GM18505 (cell line): Measurements from ENCODE around the gene PHLDA3.
A peak's percentile ranks its signal among the peaks of the same experiment; 100 is the strongest.

Experiments used
- ATAC-seq: cut with Tn5 transposase; IDR thresholded peaks from one replicate; pipeline ENCODE4 v1.9.1; 2021; ENCODE audit not compliant: unreplicated experiment
- POLR2A ChIP-seq: IDR thresholded peaks from 4 replicates; pipeline ENCODE4 v1.6.1; 2011; ENCODE audit warnings: borderline replicate concordance; ENCODE audit not compliant: insufficient read depth, insufficient read length; ENCODE audit errors: extremely low read depth

The PHLDA3 gene

DNA sequence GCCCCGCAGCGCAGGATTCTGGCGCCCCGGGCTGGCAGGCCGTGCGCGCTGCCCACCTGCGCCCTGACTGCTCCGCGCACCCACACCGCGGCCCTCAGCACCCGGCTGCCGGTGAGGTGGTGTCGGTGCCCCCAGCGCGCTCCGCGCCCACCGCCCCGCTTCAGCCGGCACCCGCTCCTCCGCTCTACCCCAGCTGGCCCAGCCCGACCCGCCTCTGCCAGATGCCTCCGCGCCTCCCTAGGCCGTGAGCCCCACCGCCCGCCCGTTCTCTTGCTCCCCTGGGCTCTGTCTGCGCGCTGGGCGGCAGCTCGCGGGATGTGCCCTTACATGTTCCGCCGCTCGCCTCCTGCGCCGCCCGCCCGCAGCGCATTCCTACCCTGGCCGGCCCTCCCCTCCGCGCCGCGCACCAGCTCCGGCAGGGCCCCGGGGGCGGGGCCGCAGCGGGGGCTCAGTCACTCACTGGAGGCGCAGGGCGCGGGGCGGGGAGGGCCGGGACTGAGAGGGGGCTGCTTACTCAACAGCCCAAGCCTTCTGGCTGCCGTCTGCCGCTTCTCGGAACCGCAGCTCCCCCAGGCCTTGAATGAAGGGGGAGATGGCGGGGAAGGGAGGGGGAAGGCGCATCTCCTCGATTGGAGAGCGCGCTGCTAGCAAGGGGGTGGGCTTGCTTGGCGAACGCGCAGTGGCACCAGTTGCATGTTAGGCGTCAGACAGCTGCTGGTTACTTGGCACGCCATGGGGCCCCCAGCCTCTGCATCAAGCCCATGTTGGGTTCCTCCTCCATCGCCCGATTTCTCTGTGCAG lies at the start of gene PHLDA3:
PHLDA3 (minus strand) TSS at position 345 of the 801 bp plus-strand sequence. CDS start 402 bp downstream, outside the sequence.
- peak; percentile 55 for TF ChIP-seq POLR2A

GRCh38 chr1:201518071-201518470 lies 49.1 kb upstream of the PHLDA3 start:
- ATAC-seq = no peak
- no peak for TF ChIP-seq POLR2A

More for the DNA sequence above, at the start of gene PHLDA3:
- peak; percentile 86 for ATAC-seq

DNA sequence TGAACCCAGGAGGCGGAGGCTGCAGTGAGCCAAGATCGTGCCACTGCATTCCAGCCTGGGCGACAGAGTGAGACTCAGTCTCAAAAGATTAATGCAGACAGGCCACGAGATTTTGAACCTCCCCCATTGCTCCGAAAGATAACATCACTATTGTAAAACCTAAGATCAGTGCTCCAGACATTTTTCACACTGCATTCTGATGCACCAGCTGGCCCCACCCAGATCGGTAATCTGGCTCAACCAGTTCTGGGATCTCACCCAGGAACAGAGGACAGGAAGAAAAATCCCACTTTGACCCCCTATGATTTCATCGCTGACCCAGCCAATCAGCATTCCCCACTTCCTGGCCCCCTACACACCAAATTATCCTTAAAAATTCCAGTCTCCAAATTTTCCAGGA lies 48.6 kb upstream of the PHLDA3 start:
- TF ChIP-seq POLR2A = no peak
- no peak for ATAC-seq

DNA sequence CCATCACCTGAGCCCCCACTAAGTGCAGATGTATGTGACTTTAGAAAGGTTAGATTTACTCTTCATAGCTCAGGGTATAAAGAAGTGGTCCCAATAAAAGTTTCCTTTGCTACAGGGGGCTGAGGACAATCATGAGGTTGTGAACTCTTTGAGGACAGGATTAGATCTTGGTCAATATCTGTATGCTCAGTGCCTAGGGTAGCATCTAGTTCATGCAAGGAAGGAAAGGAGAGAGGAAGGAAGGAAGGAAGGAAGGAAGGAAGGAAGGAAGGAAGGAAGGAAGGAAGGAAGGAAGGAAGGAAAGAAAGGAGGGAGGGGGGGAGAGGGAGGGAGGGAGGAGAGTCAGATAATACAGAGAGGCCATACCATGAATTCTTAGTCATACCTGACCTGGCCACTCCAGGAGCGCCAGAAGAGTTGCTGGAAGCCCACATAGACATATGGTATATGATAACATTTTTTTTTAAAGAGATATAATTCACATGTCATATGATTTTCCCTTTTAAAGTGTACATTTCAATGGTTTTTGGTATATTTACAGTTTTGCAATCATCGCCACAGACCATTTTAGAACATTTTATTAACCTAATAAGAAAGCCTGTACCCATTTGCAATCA lies 47.6 kb upstream of the PHLDA3 start:
- ATAC-seq = no peak
- TF ChIP-seq POLR2A = no peak

DNA sequence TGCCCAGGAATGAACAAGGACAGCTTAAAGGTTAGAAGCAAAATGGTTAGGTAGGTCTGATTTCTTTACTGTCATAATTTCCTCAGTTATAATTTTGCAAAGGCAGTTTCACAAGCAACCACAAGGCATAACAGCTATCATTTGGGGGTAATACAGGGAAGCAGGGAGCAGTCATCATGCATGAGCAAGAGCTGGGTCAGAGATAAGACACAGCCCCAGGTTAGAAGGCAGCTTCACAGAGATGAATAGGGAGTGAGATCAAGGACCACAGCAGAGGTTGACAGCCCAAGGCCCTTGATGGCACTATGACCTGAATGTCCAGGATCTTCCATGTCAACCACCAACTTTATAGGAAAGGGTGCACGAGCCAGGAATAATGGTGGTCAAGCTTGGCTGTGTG lies 46.9 kb upstream of the PHLDA3 start:
- ATAC-seq = no peak
- TF ChIP-seq POLR2A = no peak

DNA sequence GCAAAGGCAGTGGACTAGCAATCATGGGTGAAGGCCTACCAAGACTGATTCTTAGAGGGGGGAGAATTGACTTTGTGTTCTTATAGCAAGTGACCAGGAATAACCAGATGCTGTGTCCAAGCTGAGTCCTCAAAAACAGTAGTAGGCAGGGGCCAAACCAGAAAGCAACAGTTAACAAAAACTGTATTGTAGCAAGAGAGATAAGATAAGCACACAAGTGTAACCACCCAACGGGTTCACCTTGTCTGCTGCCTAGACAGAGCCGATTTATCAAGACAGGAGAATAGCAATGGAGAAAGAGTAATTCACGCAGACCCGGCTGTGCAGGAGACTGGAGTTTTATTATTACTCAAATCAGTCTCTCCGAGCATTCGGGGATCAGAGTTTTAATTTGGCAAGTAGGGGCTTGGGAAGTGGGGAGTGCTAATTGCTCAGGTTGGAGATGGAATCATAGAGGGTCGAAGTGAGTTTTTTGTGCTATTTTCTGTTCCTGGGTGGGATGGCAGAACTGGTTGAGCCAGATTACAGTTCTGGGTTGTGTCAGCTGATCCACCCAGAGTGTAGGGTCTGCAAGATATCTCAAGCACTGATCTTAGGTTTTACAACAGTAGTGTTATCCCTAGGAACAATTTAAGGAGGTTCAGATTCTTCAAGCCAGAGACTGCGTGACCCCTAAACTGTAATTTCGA lies 46.2 kb upstream of the PHLDA3 start:
- TF ChIP-seq POLR2A = no peak
- no peak for ATAC-seq

GRCh38 chr1:201514466-201514865 lies 45.5 kb upstream of the PHLDA3 start:
- ATAC-seq = no peak
- no peak for TF ChIP-seq POLR2A

- TF ChIP-seq POLR2A = no peak
- ATAC-seq = no peak
Observed at GRCh38 chr1:201513498-201514243, 44.7 kb upstream of the PHLDA3 start.

DNA sequence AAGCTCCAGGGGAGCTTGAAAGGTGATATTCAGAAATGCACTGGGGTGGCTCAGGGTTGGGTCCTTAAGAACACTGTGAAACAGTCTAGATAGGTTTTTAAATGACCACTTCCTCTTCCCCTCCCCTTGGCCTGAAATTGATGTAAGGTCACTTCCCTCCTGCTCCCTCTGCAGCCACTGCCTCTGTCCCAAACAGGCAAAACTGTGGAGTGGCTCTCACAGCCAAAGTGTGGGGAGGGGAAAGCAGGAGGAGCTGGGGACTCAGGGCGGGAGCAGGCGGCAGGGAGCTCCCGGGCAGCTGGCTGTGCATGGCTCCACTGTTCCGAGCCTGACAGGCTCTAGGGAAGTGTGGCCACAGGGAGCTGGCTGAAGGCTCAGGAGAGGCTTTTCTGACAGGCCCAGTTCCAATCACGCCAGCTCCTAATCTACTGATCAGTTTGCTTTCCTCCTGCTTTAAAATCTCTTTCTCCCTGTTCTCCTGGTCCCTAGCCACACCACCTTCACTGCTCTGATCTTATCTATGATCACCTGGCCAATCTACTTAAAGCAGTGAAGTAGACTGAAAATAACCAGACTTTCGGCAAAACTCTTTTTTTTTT lies 43.1 kb upstream of the PHLDA3 start:
- no peak for ATAC-seq
- no peak for TF ChIP-seq POLR2A

DNA sequence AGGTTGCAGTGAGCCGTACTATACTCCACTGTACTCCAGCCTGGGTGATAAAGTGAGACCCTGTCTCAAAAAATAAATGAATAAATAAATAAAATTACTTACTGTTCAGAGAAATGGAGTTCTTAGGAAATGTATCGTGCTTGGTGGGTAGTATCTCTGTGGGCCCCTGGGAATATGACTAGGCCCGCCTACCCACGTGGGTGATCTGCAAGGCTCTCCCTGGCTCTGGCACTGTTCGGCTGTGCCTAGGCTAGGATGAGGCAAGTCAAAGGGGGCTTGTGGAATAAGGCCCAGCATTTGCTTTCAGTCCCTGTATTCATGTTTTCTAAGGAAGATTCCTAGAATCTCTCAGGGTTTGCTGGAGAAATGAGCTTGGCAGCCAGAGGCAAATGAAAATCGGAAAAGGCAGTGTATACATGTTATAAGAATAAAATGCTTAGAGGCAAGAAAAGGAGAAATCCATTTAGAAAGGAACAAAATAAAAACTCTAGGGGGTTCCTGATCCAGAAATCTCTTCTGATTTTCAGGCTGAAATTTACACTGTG lies 42.5 kb upstream of the PHLDA3 start:
- ATAC-seq = no peak
- no peak for TF ChIP-seq POLR2A

GRCh38 chr1:201510734-201511133 lies 41.7 kb upstream of the PHLDA3 start:
- ATAC-seq = no peak
- TF ChIP-seq POLR2A = no peak

DNA sequence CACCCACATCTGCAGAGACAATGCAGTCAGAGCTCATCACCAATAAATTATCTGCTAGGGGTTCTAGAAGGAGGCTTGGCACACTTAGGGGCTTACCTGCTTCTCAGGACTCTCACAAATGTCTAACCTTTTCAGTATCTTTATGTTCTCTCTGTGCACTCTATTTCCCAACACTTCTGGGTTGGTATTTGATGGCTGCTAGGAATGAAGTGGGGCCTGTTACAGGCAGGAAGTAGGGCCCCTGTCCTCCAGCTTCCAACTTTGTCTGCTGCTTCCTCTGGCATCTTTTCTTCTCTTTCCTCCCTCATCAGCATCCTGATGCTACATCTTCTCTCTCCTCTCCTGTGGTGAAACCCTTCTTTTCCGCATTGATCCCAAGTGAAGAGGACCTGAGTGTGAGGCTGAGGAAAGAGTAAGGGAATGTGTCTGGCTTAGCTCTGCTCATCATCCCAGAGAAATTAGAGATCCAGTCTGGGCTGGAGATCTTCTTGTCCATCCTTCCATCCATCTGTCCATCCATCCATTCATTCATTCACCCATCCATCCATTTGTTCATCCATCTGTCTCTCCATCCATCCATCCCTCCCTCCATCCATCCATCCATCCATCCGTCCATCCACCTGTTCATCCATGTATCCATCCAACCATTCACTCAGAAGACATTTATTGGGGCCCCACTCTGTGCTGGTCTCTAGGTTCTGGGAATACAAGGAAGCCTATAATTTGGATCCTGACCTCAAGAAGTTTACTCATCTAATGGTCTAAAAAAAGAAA lies 40.8 kb upstream of the PHLDA3 start:
- no peak for TF ChIP-seq POLR2A
- no peak for ATAC-seq
